Liver (tissue), 3 donors: Measurements from ENCODE around the gene GAD1.

Experiments used
- CTCF ChIP-seq: fragments of 150-350 bp; IDR thresholded peaks from 2 replicates; pipeline ENCODE4 v1.5.1; 2017; ENCODE audit warnings: improper control_type of control experiment, low read depth, low read length; ENCODE audit not compliant: missing input control
- EGR1 ChIP-seq, 2 donors: IDR thresholded peaks; 2 replicates each; pipeline ENCODE4 v1.6.1; 2016 to 2018; ENCODE audit warnings: antibody characterized with exemption in 2 of 2, low read depth in 2 of 2
- FOXA1 ChIP-seq: IDR thresholded peaks from 2 replicates; pipeline ENCODE4 v1.6.1; 2016; ENCODE audit warnings: antibody characterized with exemption
- GABPA ChIP-seq, 2 donors: IDR thresholded peaks in 1 of 2; conservative IDR thresholded peaks in 1 of 2; 2 replicates each; pipeline ENCODE4 v1.6.1; 2016; ENCODE audit warnings: antibody characterized with exemption in 2 of 2, mild to moderate bottlenecking in 1 of 2, moderate library complexity in 1 of 2
- JUND ChIP-seq, 2 donors: IDR thresholded peaks; 2 replicates each; pipeline ENCODE4 v1.6.1; 2016; ENCODE audit warnings: antibody characterized with exemption in 2 of 2
- RAD21 ChIP-seq, 2 donors: IDR thresholded peaks; 2 replicates each; pipeline ENCODE4 v1.6.1; 2016; ENCODE audit warnings: antibody characterized with exemption in 2 of 2, mild to moderate bottlenecking in 2 of 2
- REST ChIP-seq: IDR thresholded peaks from 2 replicates; pipeline ENCODE4 v1.6.1; 2016; ENCODE audit warnings: antibody characterized with exemption, mild to moderate bottlenecking
- RXRA ChIP-seq, 2 donors: IDR thresholded peaks; 2 replicates each; pipeline ENCODE4 v1.6.1; 2017 to 2018; ENCODE audit warnings: antibody characterized with exemption in 2 of 2, mild to moderate bottlenecking in 1 of 2
- SP1 ChIP-seq: IDR thresholded peaks from 2 replicates; pipeline ENCODE4 v1.6.1; 2018; ENCODE audit warnings: antibody characterized with exemption, mild to moderate bottlenecking
- TAF1 ChIP-seq: conservative IDR thresholded peaks from 2 replicates; pipeline ENCODE4 v1.6.1; 2016; ENCODE audit warnings: antibody characterized with exemption, mild to moderate bottlenecking
- YY1 ChIP-seq: IDR thresholded peaks from 2 replicates; pipeline ENCODE4 v1.6.1; 2016; ENCODE audit warnings: antibody characterized with exemption, mild to moderate bottlenecking
- ZBTB33 ChIP-seq: IDR thresholded peaks from 2 replicates; pipeline ENCODE4 v1.6.1; 2016; ENCODE audit warnings: antibody characterized with exemption
- TF ChIP-seq, protein P1 (sequence below): IDR thresholded peaks from 2 replicates; pipeline ENCODE4 v1.6.1; 2016; ENCODE audit warnings: antibody characterized with exemption
- TF ChIP-seq, protein P2 (sequence below): IDR thresholded peaks from 2 replicates; pipeline ENCODE4 v1.6.1; 2016; ENCODE audit warnings: antibody characterized with exemption
- donor health status: healthy.
- donor health status: healthy.

DNA sequence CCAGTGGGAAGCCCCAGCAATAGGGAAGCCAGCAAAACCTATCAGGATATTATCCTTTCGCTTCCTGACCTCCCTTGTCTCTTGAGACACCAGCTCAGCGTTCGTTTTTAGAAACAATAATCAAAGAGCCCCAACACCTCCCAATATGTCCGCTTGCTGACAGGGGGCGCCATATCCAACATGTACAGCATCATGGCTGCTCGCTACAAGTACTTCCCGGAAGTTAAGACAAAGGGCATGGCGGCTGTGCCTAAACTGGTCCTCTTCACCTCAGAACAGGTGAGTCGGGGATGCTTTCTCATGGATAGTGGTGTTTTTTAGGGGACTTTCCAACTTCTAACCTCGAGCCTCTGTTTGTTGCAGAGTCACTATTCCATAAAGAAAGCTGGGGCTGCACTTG lies 28.7 kb downstream of the GAD1 start:
- TF ChIP-seq CTCF, result no peak
- no peak for TF ChIP-seq EGR1 (IDR thresholded peaks at IDR 0.05; ENCODE audit: low read depth in 2 of 2)
- no peak for TF ChIP-seq RAD21 (IDR thresholded peaks at IDR 0.05)
- TF ChIP-seq ZBTB33, result no peak
- no peak for TF ChIP-seq RXRA (IDR thresholded peaks at IDR 0.05)
- TF ChIP-seq, protein P1, sequence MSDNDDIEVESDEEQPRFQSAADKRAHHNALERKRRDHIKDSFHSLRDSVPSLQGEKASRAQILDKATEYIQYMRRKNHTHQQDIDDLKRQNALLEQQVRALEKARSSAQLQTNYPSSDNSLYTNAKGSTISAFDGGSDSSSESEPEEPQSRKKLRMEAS, result no peak
- no peak for TF ChIP-seq TAF1
- no peak for TF ChIP-seq GABPA (IDR thresholded peaks at IDR 0.05 in 1 of 2, conservative IDR thresholded peaks at IDR 0.05 in 1 of 2)
- TF ChIP-seq SP1, result no peak
- TF ChIP-seq JUND (IDR thresholded peaks at IDR 0.05), result no peak
- TF ChIP-seq YY1, result no peak
- no peak for TF ChIP-seq REST
- TF ChIP-seq, protein P2, sequence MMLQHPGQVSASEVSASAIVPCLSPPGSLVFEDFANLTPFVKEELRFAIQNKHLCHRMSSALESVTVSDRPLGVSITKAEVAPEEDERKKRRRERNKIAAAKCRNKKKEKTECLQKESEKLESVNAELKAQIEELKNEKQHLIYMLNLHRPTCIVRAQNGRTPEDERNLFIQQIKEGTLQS, result no peak
- TF ChIP-seq FOXA1, result no peak
